Urothelium cell line (cell line): Measurements from ENCODE around the gene HSPA9.

Experiments used
- DNase-seq: peaks from one replicate; pipeline ENCODE4 v3.0.0; 2011; ENCODE audit warnings: low spot score, mixed read lengths
- FAIRE-seq: peaks from 2 replicates; lab custom pipeline; 2011; peaks lifted over from hg19 to GRCh38; lab: Jason Lieb, UNC

The HSPA9 gene

DNA sequence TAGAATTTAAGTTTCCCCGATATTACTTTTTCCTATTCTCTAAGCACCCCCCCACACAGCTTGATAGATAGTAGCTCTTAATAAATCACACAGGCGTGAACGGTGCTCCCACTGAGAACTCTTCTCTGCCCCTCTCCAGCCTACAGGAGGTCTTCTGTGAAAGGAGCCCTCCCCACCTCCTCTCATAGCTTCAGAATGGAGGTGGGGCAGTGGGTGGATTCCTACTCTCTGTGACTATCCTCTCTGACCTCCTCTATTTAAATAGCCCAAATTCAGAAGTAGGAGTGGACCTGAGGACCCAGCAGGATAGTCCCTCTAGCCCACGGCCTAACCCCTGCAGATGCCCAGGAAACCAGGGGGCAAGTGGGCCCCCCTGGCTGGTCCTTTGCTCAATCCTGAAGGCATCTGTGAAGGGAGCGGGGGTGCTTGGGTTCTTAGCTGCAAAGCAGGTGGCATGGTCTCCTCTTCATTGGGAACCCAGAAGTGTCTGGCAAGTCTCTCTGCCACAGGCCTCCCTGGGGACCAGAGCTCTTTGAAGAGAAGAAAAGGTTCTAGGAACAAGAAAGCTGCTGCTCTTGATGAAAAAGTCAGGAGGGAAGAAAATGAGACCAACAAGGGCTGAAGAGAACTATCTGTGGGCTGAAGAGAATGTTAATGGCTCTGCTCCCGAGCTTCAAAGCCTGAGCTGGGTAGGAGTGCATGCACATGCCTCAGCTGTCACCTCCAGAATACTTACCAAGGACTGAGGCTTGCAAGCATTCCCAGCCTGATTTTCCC is 21.1 kb upstream of the HSPA9 start:
- FAIRE-seq = no peak
- DNase-seq = no peak

DNA sequence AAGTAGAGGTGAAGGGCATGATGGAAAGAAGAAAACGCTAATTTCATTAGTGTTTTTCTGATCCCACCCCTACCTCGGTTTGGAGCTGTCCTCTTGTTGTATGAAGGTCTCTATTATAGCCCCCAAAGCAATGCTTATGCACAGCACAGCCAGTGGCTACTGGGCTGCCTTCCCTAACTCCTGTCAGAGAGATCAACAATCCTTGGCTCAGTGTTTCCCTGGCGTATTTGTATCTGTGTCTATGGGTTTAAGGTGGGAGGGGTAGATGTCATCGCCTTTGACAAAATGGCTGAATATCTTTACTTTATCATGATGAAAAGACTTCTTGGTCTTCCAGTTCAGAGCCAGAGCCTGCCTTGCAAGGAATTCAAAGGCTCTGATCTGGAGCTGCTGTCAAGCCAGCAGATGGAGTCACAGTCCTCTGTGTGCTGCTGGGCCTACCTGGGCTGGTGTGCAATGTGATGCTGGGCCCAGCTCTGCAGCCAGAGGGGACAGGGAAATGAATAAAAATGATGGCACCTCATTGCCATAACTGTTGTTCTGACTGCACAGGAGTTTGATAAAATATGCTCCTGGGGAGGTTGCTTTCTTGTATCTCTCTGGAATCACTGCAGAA is 20.1 kb upstream of the HSPA9 start:
- DNase-seq (no peak), FAIRE-seq (no peak)

- no peak for FAIRE-seq
Observed at GRCh38 chr5:138594305-138595058, 19.3 kb upstream of the HSPA9 start.

DNA sequence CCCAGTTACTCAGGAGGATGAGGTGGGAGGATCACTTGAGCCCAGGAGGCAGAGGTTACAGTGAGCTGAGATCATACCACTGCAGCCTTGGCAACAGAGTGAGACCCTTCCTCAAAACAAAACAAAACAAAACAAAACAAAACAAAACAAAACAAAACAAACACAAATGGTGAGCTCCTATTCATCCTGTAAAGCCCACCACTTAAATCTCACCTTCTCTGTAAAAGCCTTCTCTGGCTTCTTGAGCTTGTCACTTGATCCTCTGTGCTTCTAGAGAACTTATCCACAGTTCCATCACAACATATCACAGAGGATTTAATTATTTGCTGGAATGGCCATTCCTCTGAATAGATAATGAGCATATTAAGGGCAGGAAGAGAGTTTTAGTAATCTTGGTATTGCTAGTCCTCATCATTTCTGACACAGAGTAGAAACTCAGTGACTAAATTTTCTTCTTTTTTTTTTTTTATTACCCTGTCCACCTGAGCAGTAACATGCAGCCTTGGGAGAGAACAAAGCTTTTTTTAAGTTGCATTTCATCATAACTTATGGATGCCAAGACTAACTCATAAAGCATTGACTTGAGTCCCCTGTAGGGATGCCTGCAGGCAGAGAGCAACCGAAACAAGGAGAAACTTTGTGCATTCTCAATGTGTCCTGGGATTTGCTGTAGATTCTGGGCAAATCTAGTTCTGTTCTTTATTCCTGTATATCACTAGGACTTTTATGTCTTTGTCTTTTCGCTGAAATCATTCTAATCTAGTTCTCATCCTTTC is 13.0 kb upstream of the HSPA9 start:
- DNase-seq = no peak
- FAIRE-seq = no peak

More at GRCh38 chr5:138594305-138595058, 19.3 kb upstream of the HSPA9 start:
- DNase-seq = no peak

GRCh38 chr5:138585157-138585556 is 10.0 kb upstream of the HSPA9 start:
- DNase-seq (no peak), FAIRE-seq (no peak)

- DNase-seq = no peak
- FAIRE-seq = no peak
Observed at GRCh38 chr5:138583984-138584637, 8.9 kb upstream of the HSPA9 start.

GRCh38 chr5:138582959-138583358 is 7.8 kb upstream of the HSPA9 start:
- DNase-seq = no peak
- no peak for FAIRE-seq

DNA sequence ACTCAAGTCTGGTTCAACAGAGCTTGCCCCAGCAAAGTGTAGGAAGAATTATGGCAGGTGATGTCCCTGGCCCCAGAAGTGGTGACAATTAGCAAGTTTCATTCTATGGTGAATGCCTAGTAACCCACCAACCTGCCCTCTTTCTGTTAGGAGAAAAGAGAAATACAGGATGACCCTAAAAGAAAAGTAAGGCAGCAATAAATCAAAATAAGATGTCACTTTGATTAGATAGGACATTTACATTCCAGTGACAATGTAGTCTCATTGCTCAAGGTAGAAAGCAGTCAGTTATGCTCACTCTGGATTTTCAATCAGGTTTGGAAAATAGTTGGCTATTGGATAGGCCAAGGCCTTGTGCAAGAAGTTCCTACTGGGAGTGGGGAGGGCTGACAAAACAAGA is 5.6 kb upstream of the HSPA9 start:
- no peak for DNase-seq
- no peak for FAIRE-seq

DNA sequence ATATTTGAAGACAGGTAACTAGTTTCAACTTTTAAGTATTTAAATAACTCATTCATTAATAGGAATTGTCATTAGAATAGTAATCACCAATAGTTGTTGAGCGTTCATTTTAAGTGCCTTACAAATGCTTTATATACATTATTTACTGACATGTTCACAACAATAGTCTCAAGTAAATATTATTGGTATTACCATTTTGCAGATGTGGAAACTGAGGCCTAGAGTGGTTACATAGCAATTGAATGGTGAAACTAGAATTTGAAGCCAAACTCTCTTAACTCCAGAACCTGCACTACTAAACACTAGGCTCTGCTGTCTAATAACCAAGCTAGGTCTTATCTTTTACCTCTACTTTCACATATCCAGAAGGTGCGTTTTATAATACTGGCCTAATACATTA is 4.8 kb upstream of the HSPA9 start:
- DNase-seq (no peak), FAIRE-seq (no peak)

- FAIRE-seq = no peak
- DNase-seq = no peak
Observed at GRCh38 chr5:138579517-138579863, 4.3 kb upstream of the HSPA9 start.

- FAIRE-seq = no peak
Observed at GRCh38 chr5:138577452-138577851, 2.3 kb upstream of the HSPA9 start.

DNA sequence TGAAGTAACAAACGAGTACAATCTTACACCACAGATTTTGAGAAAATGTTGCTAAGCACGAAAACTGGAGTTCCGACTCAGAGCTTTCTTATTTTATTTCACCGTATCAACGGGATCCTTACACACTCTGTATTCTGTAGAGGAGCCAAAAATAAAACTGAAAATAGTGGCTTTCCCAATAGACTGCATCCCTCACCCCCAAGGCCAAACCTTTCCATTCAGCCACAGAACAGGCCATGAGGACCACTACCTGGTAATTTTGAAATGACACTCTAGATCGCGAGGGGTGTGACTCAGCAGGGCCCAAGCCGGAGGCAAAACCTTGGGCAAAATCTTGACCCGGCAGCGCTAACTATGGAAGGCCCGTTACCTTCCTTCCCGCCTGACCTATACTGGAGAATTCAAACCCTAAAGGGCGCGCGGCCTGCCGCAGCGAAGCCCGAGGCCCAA is 432 bp downstream of the HSPA9 start:
- FAIRE-seq (no peak), DNase-seq (no peak)

More at GRCh38 chr5:138577452-138577851, 2.3 kb upstream of the HSPA9 start:
- no peak for DNase-seq

DNA sequence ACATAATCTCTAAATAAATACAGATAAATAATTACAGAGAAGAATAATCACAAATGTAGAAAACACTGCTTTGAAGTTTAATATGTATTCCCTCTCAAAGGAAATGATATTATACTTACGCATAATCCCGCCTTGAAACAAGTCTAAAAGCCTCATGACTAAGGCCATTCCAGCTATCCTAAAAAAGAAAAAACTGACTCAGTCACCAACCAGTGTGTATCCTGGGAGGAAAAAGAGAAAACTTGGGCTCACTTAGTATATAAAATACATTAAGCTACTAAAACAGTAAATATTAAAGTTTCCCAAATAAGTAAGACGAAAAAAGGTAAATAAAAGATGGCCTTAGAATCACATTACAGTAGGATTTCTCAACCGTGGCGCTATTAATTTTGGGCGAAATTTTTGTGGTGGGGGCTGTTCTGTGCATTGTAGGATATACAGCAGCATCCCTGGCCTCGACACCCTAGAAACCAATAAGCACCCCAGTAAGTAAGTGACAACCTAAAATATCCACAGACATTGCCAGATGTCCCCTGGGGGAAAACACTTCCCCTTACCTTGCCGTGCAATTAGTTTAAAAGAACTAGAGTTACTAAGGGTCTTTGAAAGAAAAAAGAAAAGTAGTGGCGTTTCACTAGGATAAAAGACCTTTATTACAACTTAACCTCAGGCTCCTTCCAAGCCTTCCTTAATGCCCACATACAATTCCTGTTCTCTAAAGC is 1.1 kb downstream of the HSPA9 start:
- DNase-seq = no peak
- FAIRE-seq = no peak

- FAIRE-seq = no peak
- no peak for DNase-seq
Observed at GRCh38 chr5:138573223-138573622, 2.0 kb downstream of the HSPA9 start.

GRCh38 chr5:138570871-138571270 is 4.3 kb downstream of the HSPA9 start:
- DNase-seq = no peak
- no peak for FAIRE-seq

DNA sequence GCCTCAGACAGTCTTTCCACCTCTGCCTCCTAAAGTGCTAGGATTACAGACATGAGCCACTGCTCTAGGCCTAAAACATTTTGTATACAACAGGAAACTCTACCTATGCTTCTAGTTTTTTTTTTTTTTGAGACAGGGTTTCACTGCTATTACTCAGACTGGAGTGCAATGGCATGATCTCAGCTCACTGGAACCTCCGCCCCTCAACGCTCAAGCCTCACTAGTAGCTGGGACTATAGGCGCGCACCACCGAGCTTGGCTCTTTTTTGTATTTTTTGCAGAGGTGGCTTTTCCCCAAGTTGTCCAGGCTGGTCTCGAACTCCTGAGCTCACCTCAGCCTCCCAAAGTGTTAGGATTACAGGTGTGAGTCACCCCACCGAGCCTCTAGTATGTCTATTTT is 5.4 kb downstream of the HSPA9 start:
- FAIRE-seq (no peak), DNase-seq (no peak)

GRCh38 chr5:138568061-138568824 is 7.0 kb downstream of the HSPA9 start:
- no peak for DNase-seq
- no peak for FAIRE-seq

- DNase-seq = no peak
- FAIRE-seq = no peak
Observed at GRCh38 chr5:138566792-138567191, 8.4 kb downstream of the HSPA9 start.
